DMS114 treated with DMSO at 0.1 percent for 48 hours (cell line): Measurements from ENCODE around the gene SLC8A3.
A peak's percentile ranks its signal among the peaks of the same experiment; 100 is the strongest.

ENCODE experiments used
- DNase-seq: peaks from one replicate; lab custom pipeline; 2025; ENCODE audit not compliant: unreplicated experiment; lab: John Stamatoyannopoulos, UW

Gene SLC8A3

GRCh38 chr14:70029296-70030132, 159.2 kb downstream of the SLC8A3 start:
- no peak for DNase-seq

- peak; percentile 19 for DNase-seq
Measured at GRCh38 chr14:70027785-70028428, 160.8 kb downstream of the SLC8A3 start.

GRCh38 chr14:70023871-70024270, 164.9 kb downstream of the SLC8A3 start:
- DNase-seq, result no peak

- no peak for DNase-seq
Measured at GRCh38 chr14:70022771-70023445, 165.8 kb downstream of the SLC8A3 start.

GRCh38 chr14:70021548-70022220, 167.1 kb downstream of the SLC8A3 start:
- no peak for DNase-seq

- DNase-seq, result no peak
Measured at GRCh38 chr14:70020352-70021170, 168.2 kb downstream of the SLC8A3 start.

GRCh38 chr14:70019695-70020094, 169.1 kb downstream of the SLC8A3 start:
- DNase-seq, result no peak

- no peak for DNase-seq
Measured at GRCh38 chr14:70018713-70019211, 170.0 kb downstream of the SLC8A3 start.

- no peak for DNase-seq
Measured at GRCh38 chr14:70018230-70018629, 170.5 kb downstream of the SLC8A3 start.

- no peak for DNase-seq
Measured at GRCh38 chr14:70014406-70015095, 174.2 kb downstream of the SLC8A3 start.

- no peak for DNase-seq
Measured at GRCh38 chr14:70013271-70013873, 175.4 kb downstream of the SLC8A3 start.

GRCh38 chr14:70011708-70012107, 177.0 kb downstream of the SLC8A3 start:
- no peak for DNase-seq

- DNase-seq, result no peak
Measured at GRCh38 chr14:70011098-70011497, 177.7 kb downstream of the SLC8A3 start.

- DNase-seq, result no peak
Measured at GRCh38 chr14:70009961-70010360, 178.8 kb downstream of the SLC8A3 start.

GRCh38 chr14:70008284-70009262, 180.2 kb downstream of the SLC8A3 start:
- no peak for DNase-seq

- no peak for DNase-seq
Measured at GRCh38 chr14:70006699-70007098, 182.1 kb downstream of the SLC8A3 start.

GRCh38 chr14:70005281-70005805, 183.4 kb downstream of the SLC8A3 start:
- DNase-seq, result no peak

GRCh38 chr14:70004791-70005190, 184.0 kb downstream of the SLC8A3 start:
- DNase-seq, result no peak
